GM18520 (cell line): ENCODE measurements around the gene GNAZ.
"Not testable (repeated sequence)": the region's sequence is repeated elsewhere in the genome, so short reads cannot be mapped to it uniquely, and the experiment has no call there.

Source experiments
- ATAC-seq: cut with Tn5 transposase; IDR thresholded peaks from one replicate; pipeline ENCODE4 v1.9.1; 2021; ENCODE audit not compliant: unreplicated experiment

GNAZ gene

GRCh38 chr22:23129149-23129548 is 58.8 kb downstream of the GNAZ start:
- ATAC-seq: no peak

- no peak for ATAC-seq
Observed at GRCh38 chr22:23130697-23131096, 60.4 kb downstream of the GNAZ start.

- ATAC-seq: no peak
Observed at GRCh38 chr22:23131931-23132330, 61.6 kb downstream of the GNAZ start.

GRCh38 chr22:23132376-23133091 is 62.2 kb downstream of the GNAZ start:
- ATAC-seq: no peak

DNA sequence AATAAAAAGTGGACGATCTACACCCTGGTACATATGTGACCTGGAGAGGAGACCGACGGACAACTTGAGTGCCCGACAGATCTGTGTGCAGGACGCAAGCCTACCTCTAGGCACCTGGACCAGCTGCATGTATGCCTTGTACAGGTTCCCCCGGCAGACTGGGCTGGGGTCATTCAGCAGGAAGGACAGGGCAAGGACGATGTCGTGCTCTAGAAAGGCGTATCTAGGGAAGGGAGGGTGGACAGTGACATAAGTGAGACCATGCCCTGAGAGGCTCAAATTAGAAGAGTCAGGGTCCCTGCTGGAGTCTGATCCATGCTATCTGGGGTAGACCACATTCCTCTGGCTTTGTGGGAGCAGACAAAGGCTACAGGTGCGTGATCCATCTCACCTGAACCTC is 63.6 kb downstream of the GNAZ start:
- ATAC-seq: no peak

DNA sequence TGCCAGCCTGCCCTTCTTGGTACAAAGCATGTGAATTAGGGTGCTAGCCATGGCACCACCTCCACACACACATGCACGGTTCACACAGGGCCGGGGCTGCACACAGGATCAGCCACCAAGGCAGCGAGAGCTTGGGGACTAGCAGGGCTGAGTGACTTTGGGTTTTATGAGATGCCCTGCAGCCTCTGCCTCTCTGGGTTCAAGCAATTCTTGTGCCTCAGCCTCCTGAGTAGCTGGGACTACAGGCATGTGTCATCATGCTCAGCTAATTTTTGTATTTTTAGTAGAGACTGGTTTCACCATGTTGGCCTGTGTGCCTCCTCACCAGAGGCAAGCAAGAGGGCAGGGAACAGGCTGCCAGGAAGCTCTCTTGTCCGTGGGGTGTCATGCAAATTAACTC is 66.7 kb downstream of the GNAZ start:
- not testable (repeated sequence) for ATAC-seq

DNA sequence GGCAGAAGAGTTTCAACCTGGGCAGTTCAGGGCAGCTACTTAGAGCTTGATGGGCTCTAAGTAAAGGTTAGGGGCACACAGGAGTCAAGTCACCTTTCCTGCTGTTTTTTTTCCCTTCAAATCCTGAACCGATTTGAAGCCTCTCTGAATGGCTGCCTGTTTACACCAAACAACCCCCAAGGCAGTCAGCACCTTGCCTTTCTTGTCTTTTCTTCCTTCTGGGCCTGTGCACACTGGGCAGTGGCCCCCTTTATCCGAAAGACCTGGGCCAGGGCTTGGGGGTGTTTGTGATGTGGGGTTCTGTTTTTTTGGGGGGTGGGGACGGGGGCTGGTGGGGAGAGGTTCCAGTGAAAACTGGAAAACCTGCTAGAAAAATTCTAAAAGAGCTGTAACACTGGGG is 67.1 kb downstream of the GNAZ start:
- no peak for ATAC-seq

GRCh38 chr22:23137905-23138561 is 67.7 kb downstream of the GNAZ start:
- ATAC-seq: peak; percentile 31

GRCh38 chr22:23138584-23139435 is 68.5 kb downstream of the GNAZ start:
- no peak for ATAC-seq

GRCh38 chr22:23140385-23140784 is 70.1 kb downstream of the GNAZ start:
- no peak for ATAC-seq

DNA sequence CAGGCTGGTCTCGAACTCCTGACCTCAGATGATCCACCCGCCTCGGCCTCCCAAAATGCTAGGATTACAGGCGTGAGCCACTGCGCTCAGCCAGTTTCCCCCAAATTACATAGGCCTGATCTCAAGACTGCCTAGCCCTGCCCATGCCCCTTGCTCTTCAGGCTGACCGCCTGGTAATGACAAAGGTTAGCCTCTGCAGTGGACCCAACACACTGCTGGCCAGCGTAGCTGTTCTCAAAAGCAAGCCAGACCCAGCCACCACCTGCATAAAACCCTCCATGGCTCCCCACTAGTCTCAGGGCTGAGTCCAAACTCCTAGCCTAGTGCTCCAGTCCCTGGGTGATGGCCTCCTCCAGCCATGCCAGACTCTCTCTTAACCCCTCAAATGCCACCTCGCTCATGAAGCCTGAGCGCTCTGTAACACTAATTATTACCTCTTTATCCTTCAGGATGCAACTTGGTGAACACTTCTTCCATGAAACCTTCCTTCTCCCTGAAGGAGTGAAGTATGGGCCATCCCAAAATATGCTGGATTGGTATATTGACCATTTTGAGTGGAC is 72.3 kb downstream of the GNAZ start:
- ATAC-seq: no peak

GRCh38 chr22:23143119-23143518 is 72.8 kb downstream of the GNAZ start:
- ATAC-seq: no peak

- ATAC-seq: no peak
Observed at GRCh38 chr22:23144432-23144831, 74.1 kb downstream of the GNAZ start.

DNA sequence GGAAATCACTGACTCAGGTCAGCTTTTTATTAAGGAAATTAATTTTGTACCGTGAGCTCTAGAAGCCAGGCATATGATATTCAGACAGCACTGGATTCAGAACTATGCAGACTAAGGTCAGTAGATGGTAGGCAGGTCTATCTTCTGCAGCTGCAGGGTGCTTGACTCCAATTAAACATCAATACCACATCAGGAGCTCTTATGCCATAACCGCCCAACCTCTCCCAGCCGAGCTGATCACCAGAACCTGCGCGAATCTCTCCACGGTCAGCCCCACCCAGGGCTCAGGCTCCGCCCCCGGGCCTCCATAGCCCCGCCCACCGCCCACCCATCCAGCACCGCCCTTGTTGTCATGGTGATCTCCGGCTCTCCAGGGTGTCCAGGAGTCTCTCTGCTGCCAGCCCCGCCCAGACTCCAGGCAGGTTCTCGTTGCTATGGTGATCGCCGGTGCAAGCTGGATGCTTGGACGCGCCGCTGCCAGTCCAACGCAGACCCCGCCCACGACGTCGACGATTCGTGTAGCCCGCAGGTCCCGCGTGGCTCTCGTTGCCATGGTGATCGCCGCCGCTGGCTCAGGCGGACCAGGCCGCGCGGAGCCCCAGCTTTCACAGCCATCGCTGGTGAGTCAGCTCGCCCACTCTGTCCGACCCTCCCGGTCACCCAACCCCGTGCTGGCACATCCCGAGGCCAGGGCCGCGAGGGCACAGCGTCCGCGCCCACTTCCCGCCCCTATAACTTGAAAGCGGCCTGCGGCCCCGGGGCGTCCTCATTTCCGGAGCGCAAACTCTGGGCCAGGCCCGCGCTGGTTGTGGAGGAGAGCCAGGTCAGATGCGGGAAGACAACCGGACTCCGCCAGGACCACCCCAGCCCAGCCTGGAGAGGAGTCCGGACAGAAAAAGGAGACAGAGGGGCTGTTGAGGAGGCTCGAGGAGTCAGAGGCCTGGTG is 74.9 kb downstream of the GNAZ start, which contains the start of gene RAB36:
Gene RAB36, plus strand, starts transcription at position 546 of the 946 bp plus-strand sequence. CDS start 1,140 bp downstream, outside the sequence.
- no peak for ATAC-seq

- ATAC-seq: no peak
Observed at GRCh38 chr22:23145878-23146470, 75.7 kb downstream of the GNAZ start.

DNA sequence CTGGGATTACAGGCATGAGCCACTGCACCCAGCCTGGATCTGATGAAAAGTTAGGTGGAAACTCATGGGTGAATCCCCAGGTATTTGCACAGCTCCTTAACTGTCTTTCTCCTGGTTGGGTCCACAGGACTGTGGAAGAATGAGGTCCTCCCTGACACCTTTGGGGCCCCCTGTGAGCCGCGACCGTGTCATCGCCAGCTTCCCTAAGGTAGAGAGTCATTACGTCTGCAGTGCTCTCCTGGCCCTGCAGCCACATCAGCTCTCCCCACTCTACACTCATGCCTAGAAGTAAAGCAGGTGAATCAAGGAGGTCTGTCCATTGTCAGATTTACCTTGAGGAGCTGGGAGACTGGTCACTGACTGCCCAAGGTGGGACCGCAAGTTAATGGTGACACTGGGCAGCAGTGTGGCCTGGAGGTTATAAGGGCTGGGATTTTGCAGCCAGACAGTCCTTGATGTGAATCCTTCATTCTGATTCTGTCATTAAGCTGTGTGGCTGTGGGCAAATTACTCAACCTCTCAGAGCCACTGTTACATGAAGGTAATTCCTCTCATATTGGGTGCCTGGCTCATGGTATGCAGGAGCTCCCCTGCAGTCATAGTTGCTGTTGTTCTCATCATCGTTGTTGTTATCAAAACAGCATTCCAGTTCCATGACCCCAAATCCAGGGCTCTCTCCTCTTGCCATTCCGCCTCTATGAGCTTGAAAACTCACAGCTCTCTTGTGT is 76.3 kb downstream of the GNAZ start:
- ATAC-seq: no peak

GRCh38 chr22:23147617-23148387 is 77.5 kb downstream of the GNAZ start:
- ATAC-seq: no peak

GRCh38 chr22:23149743-23150238 is 79.5 kb downstream of the GNAZ start:
- no peak for ATAC-seq
